Uterus (tissue), 4 donors: ENCODE measurements around the gene DOCK4. TPM values are rescaled to one million over a fixed set of nuclear protein-coding genes. Genes with fewer than 3 reads are reported as not detected.

Source experiments
- DNase-seq, 2 donors: peaks; one replicate each; pipeline ENCODE4 v3.0.0-alpha.2; 2019 to 2020
- H3K27ac ChIP-seq, 2 donors: fragments of 200-600 bp; sonication (generic); 1 replicate in 1 of 2; 2 replicates in 1 of 2; pipeline ENCODE4 v1.5.1; 2016 to 2018
- H3K27me3 ChIP-seq, 2 donors: fragments of 200-600 bp; sonication (generic); one replicate each; pipeline ENCODE4 v1.5.1; 2018 to 2019; ENCODE audit warnings: control low read depth in 1 of 2
- H3K36me3 ChIP-seq, 2 donors: fragments of 200-600 bp; sonication (generic); one replicate each; pipeline ENCODE4 v1.5.1; 2019; ENCODE audit warnings: control low read depth in 1 of 2
- H3K4me1 ChIP-seq, 2 donors: fragments of 200-600 bp; sonication (generic); one replicate each; pipeline ENCODE4 v1.5.1; 2018 to 2019; ENCODE audit warnings: control low read depth in 1 of 2
- H3K4me3 ChIP-seq, 2 donors: fragments of 200-600 bp; sonication (generic); 1 replicate in 1 of 2; 2 replicates in 1 of 2; pipeline ENCODE4 v1.5.1; 2018 to 2019; ENCODE audit warnings: mild to moderate bottlenecking in 1 of 2
- H3K9me3 ChIP-seq, 2 donors: fragments of 200-600 bp; sonication (generic); one replicate each; pipeline ENCODE4 v1.5.1; 2019; ENCODE audit warnings: control low read depth in 1 of 2
- CTCF ChIP-seq, 4 experiments: fragments of 200-600 bp in 2 of 4; fragments of 450-650 bp in 2 of 4; sonication (generic) in 2 of 4; IDR thresholded peaks; one replicate each; pipeline ENCODE4 v1.5.1; 2016 to 2019; ENCODE audit warnings: antibody characterized with exemption in 4 of 4, mild to moderate bottlenecking in 2 of 4, moderate library complexity in 1 of 4
- POLR2A ChIP-seq, 2 donors: fragments of 450-650 bp; IDR thresholded peaks; one replicate each; pipeline ENCODE4 v1.6.1; 2016; ENCODE audit warnings: antibody characterized with exemption in 2 of 2, mild to moderate bottlenecking in 1 of 2, moderate library complexity in 1 of 2
- intact Hi-C: fragments of 100-400 bp; cut with DNase I; formaldehyde crosslinking; loops from one replicate; pipeline ENCODE4 v1.15.1; 2023; ENCODE audit warnings: low total_unique reads
- total RNA-seq, 4 donors: library from RNA; depleted of rRNA in 3 of 4; stranded (reverse); fragments of >200 nt in 3 of 4; gene quantifications; one replicate each; pipeline versions ENCODE4 v1.1.0 to v1.2.4, GENCODE V29; 2014 to 2023
- donor health status: DM: yes; HTN: yes; CAD: no.

Gene DOCK4
- total RNA-seq, 4 donors from 2014 or later = 48.8 to 217 (median 72.3) TPM

- Histone ChIP-seq H3K27me3 (no peaks in the 10 kb centered on the region), H3K27ac (no peak overlapping the region), H3K36me3 (no peaks in the 10 kb centered on the region), H3K9me3 (no peaks in the 10 kb centered on the region), H3K4me3 (no peak overlapping the region), H3K4me1 (no peaks in the 10 kb centered on the region)
- TF ChIP-seq CTCF (IDR thresholded peaks at IDR 0.05) = no peak
- TF ChIP-seq POLR2A (IDR thresholded peaks at IDR 0.05) = no peak
- intact Hi-C loops = no loop called here
- no peak for DNase-seq
Observed at GRCh38 chr7:112168915-112169314, 37.3 kb downstream of the DOCK4 start.

- Histone ChIP-seq H3K4me3 (no peak overlapping the region), H3K27ac (no peak overlapping the region), H3K4me1 (no peaks in the 10 kb centered on the region), H3K9me3 (no peaks in the 10 kb centered on the region), H3K36me3 (no peaks in the 10 kb centered on the region), H3K27me3 (no peaks in the 10 kb centered on the region)
- intact Hi-C loops = no loop called here
- no peak for TF ChIP-seq CTCF (IDR thresholded peaks at IDR 0.05)
- DNase-seq = no peak
Observed at GRCh38 chr7:112167147-112167546, 39.1 kb downstream of the DOCK4 start.

GRCh38 chr7:112162784-112163506, 43.3 kb downstream of the DOCK4 start:
- TF ChIP-seq CTCF (IDR thresholded peaks at IDR 0.05) (no peak), POLR2A (IDR thresholded peaks at IDR 0.05) (no peak)
- no peak for DNase-seq
- Histone ChIP-seq H3K4me3 (no peak overlapping the region), H3K27me3 (no peaks in the 10 kb centered on the region), H3K27ac (peak overlapping the region; percentile 2 to 60), H3K4me1 (no peaks in the 10 kb centered on the region), H3K36me3 (no peaks in the 10 kb centered on the region), H3K9me3 (no peaks in the 10 kb centered on the region)
- intact Hi-C loops = no loop called here

GRCh38 chr7:112162142-112162766, 43.9 kb downstream of the DOCK4 start:
- Histone ChIP-seq H3K27me3 (no peaks in the 10 kb centered on the region), H3K4me1 (no peaks in the 10 kb centered on the region), H3K4me3 (no peak overlapping the region), H3K27ac (peak overlapping the region; percentile 2 to 60), H3K36me3 (no peaks in the 10 kb centered on the region), H3K9me3 (no peaks in the 10 kb centered on the region)
- TF ChIP-seq POLR2A (IDR thresholded peaks at IDR 0.05) = no peak
- TF ChIP-seq CTCF (IDR thresholded peaks at IDR 0.05) = no peak
- intact Hi-C loops = no loop called here
- DNase-seq = peak; percentile 18 to 33
